Panc1 (cell line): ENCODE measurements around the gene TRAPPC12. TPM values are rescaled to one million over a fixed set of nuclear protein-coding genes. Genes with fewer than 3 reads are reported as not detected.

Experiments
- ATAC-seq: fragments of 200-7000 bp; cut with Tn5 transposase; 2 replicates; pipeline ENCODE4 v1.9.1; 2020; ENCODE audit warnings: mild to moderate bottlenecking, moderate library complexity
- BruUV-seq: library from RNA; stranded (reverse); fragments of 400-500 nt; replicated peaks from 2 replicates; lab custom pipeline; 2021; lab: Mats Ljungman, UMichigan
- CTCF ChIA-PET: fragments of 300-600 bp; sonication (Branson Sonifier 250); formaldehyde crosslinking; loops from one replicate; lab custom pipeline; 2022; ENCODE audit warnings: antibody characterized with exemption; lab: Charles Lee
- POLR2A ChIA-PET: fragments of 300-600 bp; sonication (Branson Sonifier 250); formaldehyde crosslinking; loops from one replicate; lab custom pipeline; 2022; ENCODE audit warnings: antibody characterized with exemption; lab: Charles Lee
- DNase-seq: peaks from one replicate; pipeline ENCODE4 v3.0.0-alpha.2; 2010; ENCODE audit warnings: low read depth, low spot score
- H3K27ac ChIP-seq: 2 replicates; pipeline ENCODE4 v1.5.1; 2011; ENCODE audit warnings: mild to moderate bottlenecking, low read length, inconsistent platforms
- H3K27me3 ChIP-seq: fragments of 200-500 bp; sonication (Bioruptor generic); 2 replicates; pipeline ENCODE4 v1.6.0; 2014; ENCODE audit warnings: low read length, inconsistent platforms; ENCODE audit not compliant: control insufficient read depth, insufficient read depth
- H3K36me3 ChIP-seq: fragments of 200-500 bp; sonication (Bioruptor generic); 2 replicates; pipeline ENCODE4 v1.5.1; 2014; ENCODE audit warnings: inconsistent platforms, mild to moderate bottlenecking, low read length, moderate library complexity; ENCODE audit not compliant: control insufficient read depth, insufficient read depth
- H3K4me1 ChIP-seq: 2 replicates; pipeline ENCODE4 v1.5.1; 2011; ENCODE audit warnings: inconsistent platforms, mild to moderate bottlenecking, low read length, moderate library complexity; ENCODE audit not compliant: control insufficient read depth, insufficient read depth
- H3K4me3 ChIP-seq, 2 experiments: 2 replicates each; pipeline ENCODE4 v1.5.1; 2011 to 2012; ENCODE audit warnings: low read depth in 2 of 2, low read length in 2 of 2, mild to moderate bottlenecking in 2 of 2, inconsistent platforms in 1 of 2, moderate library complexity in 1 of 2
- H3K9me3 ChIP-seq: fragments of 200-500 bp; sonication (Bioruptor generic); 2 replicates; pipeline ENCODE4 v1.5.1; 2014; ENCODE audit warnings: low read depth, mild to moderate bottlenecking, inconsistent platforms, low read length, moderate library complexity; ENCODE audit not compliant: control insufficient read depth, insufficient read depth
- POLR2AphosphoS5 ChIP-seq: IDR thresholded peaks from 2 replicates; pipeline ENCODE4 v1.6.1; 2012; ENCODE audit warnings: mild to moderate bottlenecking, low read depth, low read length, moderate library complexity
- REST ChIP-seq, 2 experiments: IDR thresholded peaks; 2 replicates each; pipeline ENCODE4 v1.6.1; 2011 to 2012; ENCODE audit warnings: low read depth in 2 of 2, control low read depth in 1 of 2, low read length in 1 of 2, mild to moderate bottlenecking in 1 of 2, moderate library complexity in 1 of 2; ENCODE audit not compliant: insufficient read depth in 1 of 2
- SIN3A ChIP-seq: IDR thresholded peaks from 2 replicates; pipeline ENCODE4 v1.6.1; 2012; ENCODE audit warnings: low read depth, mild to moderate bottlenecking, low read length, moderate library complexity, borderline replicate concordance; ENCODE audit not compliant: insufficient read depth
- TCF7L2 ChIP-seq: IDR thresholded peaks from 2 replicates; pipeline ENCODE4 v1.6.1; 2011; ENCODE audit warnings: mild to moderate bottlenecking, low read depth, low read length, inconsistent platforms
- in situ Hi-C: cut with HindIII; loops from 2 replicates; pipeline ENCODE4 v1.10.0; 2016; ENCODE audit warnings: low sequenced_read_pairs, low pct_unique_long_range_greater_than_20kb
- intact Hi-C: fragments of 100-400 bp; cut with micrococcal nuclease; formaldehyde crosslinking; loops from one replicate; pipeline ENCODE4 v1.10.0; 2022; ENCODE audit not compliant: unreplicated experiment
- total RNA-seq: library from RNA; stranded (reverse); gene quantifications from one replicate; pipeline ENCODE4 v1.2.1, GENCODE V29; 2021; ENCODE audit not compliant: unreplicated experiment
- TF ChIP-seq, protein P1 (sequence below): fragments of 450-650 bp; IDR thresholded peaks from 2 replicates; pipeline ENCODE4 v1.5.1; 2017; ENCODE audit warnings: mild to moderate bottlenecking

The TRAPPC12 gene
- total RNA-seq, 1 experiment from 2014 or later = 78.7 TPM

GRCh38 chr2:3476321-3476984, 97.0 kb downstream of the TRAPPC12 start:
- Histone ChIP-seq H3K36me3 (no peaks in the 10 kb centered on the region), H3K4me1 (no peaks in the 10 kb centered on the region), H3K4me3 (no peak overlapping the region), H3K27me3 (no peaks in the 10 kb centered on the region), H3K27ac (no peak overlapping the region), H3K9me3 (no peaks in the 10 kb centered on the region)
- ChIA-PET POLR2A (interaction anchor here (0.6 kb wide), 1 partner anchor 68 kb away, joined by 5 read pairs; no protein-coding TSS in a partner anchor), CTCF (no interaction called here)
- no TSS peak for BruUV-seq
- TF ChIP-seq TCF7L2 (no peak), POLR2AphosphoS5 (no peak), SIN3A (no peak), REST (IDR thresholded peaks at IDR 0.05; ENCODE audit: insufficient read depth in 1 of 2, low read depth in 2 of 2, low read length in 1 of 2) (no peak)
- TF ChIP-seq, protein P1, sequence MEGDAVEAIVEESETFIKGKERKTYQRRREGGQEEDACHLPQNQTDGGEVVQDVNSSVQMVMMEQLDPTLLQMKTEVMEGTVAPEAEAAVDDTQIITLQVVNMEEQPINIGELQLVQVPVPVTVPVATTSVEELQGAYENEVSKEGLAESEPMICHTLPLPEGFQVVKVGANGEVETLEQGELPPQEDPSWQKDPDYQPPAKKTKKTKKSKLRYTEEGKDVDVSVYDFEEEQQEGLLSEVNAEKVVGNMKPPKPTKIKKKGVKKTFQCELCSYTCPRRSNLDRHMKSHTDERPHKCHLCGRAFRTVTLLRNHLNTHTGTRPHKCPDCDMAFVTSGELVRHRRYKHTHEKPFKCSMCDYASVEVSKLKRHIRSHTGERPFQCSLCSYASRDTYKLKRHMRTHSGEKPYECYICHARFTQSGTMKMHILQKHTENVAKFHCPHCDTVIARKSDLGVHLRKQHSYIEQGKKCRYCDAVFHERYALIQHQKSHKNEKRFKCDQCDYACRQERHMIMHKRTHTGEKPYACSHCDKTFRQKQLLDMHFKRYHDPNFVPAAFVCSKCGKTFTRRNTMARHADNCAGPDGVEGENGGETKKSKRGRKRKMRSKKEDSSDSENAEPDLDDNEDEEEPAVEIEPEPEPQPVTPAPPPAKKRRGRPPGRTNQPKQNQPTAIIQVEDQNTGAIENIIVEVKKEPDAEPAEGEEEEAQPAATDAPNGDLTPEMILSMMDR = no peak
- intact Hi-C loops = no loop called here
- in situ Hi-C loops = no loop called here
- no peak for ATAC-seq
- no peak for DNase-seq

- intact Hi-C loops = no loop called here
- Histone ChIP-seq H3K36me3 (no peaks in the 10 kb centered on the region), H3K27ac (no peak overlapping the region), H3K9me3 (no peaks in the 10 kb centered on the region), H3K4me1 (no peaks in the 10 kb centered on the region), H3K27me3 (no peaks in the 10 kb centered on the region), H3K4me3 (no peak overlapping the region)
- no peak for ATAC-seq
- no TSS peak for BruUV-seq
- TF ChIP-seq, protein P1 = no peak
- TF ChIP-seq REST (IDR thresholded peaks at IDR 0.05; ENCODE audit: insufficient read depth in 1 of 2, low read depth in 2 of 2, low read length in 1 of 2) (no peak), TCF7L2 (no peak), POLR2AphosphoS5 (no peak), SIN3A (no peak)
- DNase-seq = no peak
- ChIA-PET CTCF (no interaction called here), POLR2A (no interaction called here)
- in situ Hi-C loops = no loop called here
These were observed 97.5 kb downstream of the TRAPPC12 start for GRCh38 chr2:3476985-3477327.
